HG03060 (cell line): ENCODE measurements around the gene PIH1D2.
A peak's percentile ranks its signal among the peaks of the same experiment; 100 is the strongest.
"Not testable (repeated sequence)": the region's sequence is repeated elsewhere in the genome, so short reads cannot be mapped to it uniquely, and the experiment has no call there.

Experiments used
- ATAC-seq: cut with Tn5 transposase; IDR thresholded peaks from one replicate; pipeline ENCODE4 v1.9.1; 2021; ENCODE audit warnings: low read depth, moderate number of reproducible peaks; ENCODE audit not compliant: unreplicated experiment

PIH1D2 gene

DNA sequence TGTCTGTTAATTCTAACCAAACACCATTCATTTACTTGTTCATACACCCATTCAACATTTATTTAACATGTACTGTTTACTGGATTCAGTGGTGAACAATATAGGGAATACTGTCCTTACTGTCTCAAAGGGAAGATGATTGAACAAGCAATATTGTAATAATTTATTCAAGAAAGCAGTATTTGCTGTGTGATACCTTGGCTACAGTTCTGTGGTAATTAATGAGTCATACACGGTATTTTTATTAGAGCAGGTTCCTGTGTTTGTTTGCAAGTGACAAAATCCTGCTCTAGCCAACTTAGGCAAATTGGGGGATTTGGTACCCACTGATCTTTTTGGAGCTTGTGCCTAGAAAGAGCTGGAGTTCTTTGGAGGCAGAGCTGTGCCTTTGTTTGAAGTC is 15.7 kb downstream of the PIH1D2 start:
- no peak for ATAC-seq

DNA sequence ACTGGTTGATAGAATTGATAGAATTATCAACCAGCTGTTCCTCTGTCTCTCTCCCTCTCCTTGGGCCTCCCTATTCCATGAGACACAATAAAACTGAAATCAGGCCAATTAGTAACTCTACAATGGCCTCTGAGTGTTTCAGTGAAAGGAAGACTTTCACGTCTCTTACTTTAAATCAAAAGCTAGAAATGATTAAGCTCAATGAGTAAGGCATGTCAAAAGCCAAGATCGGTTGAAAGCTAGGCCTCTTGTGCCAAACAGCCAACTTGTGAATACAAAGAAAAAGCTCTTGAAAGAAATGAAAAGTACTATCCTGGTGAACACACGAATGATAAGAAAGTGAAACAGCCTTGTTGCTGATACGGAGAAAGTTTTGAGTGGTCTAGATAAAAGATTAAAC is 16.6 kb downstream of the PIH1D2 start:
- ATAC-seq = no peak

DNA sequence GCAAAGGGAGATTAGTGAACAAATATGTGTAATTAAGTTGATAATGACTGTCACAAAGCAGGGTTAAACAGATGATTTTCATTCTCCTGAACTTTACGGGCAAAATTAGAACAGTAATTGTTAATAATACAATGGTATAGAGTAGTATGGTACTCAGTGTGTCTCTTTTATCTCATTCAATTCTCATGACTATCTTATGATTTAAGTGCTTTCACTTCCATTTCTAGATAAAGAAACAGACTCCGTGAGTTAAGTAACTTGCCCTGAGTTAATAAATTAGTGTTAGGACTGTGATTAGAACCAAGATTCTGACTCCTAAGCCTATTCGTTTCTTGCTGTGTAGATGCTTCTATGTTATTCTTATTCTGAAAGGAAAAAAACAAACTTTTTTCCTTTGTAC is 22.0 kb downstream of the PIH1D2 start:
- no peak for ATAC-seq

- peak; percentile 83 for ATAC-seq
These were observed 23.1 kb downstream of the PIH1D2 start for GRCh38 chr11:112050721-112051120.

DNA sequence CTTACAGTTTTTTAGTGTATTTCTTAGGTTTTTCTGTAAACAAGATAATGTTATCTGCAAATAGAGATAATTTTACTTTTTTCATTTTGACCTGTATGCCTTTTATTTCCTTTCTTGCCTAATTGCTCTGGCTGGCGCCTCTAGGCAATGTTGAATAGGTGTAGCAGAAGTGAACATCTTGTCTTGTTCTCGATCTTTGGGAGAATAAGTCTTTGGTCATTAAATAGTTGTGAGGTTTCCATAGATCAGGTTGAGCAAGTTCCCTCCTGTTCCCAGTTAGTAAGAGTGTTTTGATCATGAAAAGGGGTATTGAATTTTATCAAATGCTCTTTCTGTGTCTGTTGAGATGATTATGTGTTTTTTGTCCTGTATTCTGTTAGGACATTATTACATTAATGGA is 24.0 kb downstream of the PIH1D2 start:
- no peak for ATAC-seq

GRCh38 chr11:112048256-112048655 is 25.6 kb downstream of the PIH1D2 start:
- not testable (repeated sequence) for ATAC-seq

- ATAC-seq = not testable (repeated sequence)
These were observed 27.2 kb downstream of the PIH1D2 start for GRCh38 chr11:112046647-112047046.

GRCh38 chr11:112044961-112045360 is 28.9 kb downstream of the PIH1D2 start:
- ATAC-seq = no peak

- ATAC-seq = no peak
These were observed 30.9 kb downstream of the PIH1D2 start for GRCh38 chr11:112042961-112043304.

DNA sequence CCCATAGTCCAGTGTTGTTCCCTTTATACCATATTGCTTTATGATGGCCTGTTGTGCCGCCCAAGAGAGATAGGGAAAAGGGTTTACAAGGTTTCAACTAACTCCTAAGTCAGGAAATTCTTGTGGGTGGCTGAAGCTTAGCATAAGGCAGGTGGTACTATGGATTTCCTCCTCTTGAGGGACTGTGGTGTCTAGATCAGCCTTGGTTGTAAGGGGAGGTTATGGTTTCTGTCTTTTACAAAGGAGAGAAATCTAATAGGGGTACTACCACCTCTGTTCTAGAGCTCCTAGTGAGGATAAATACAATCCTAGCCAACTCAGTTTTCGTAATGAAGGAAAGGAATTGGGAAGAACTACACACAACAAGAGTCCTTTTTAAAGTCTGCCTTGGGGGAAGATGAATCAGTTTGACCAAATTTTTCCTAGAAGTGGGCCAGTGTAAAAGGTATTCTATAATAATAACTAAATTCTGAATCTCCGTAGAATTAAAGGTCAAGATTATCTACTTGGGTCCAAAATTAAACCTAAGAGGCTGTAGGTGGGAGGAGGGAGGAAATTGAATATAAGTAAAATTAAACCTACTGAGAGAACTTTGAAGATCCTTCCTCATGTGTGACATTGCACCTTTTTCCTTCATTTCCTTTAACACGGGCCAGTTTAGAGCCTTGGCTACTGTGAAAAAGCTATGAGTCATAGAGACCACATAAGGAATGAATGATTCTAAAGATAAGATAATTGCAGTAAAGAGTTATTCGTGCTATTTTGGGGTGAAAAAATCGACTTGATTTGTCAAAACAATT is 31.5 kb downstream of the PIH1D2 start:
- ATAC-seq = no peak

DNA sequence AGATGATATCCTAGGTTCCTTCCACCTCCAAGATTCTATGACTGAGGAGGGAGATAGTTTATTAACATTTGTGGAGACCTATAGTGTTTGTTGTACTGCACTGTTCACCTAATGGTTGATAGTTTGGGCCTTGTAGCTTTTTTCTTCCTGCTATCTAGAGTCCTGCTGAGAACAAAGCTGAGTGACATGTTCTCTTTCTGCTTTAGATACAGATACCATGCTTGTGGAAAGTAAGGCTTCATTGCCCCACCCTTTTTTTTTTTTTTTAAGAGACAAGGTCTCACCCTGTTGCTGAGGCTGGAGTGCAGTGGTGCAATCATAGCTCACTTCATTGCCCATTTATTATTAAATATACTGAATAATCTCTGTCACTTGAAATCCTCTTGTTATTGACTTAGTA is 36.3 kb downstream of the PIH1D2 start:
- ATAC-seq = no peak

DNA sequence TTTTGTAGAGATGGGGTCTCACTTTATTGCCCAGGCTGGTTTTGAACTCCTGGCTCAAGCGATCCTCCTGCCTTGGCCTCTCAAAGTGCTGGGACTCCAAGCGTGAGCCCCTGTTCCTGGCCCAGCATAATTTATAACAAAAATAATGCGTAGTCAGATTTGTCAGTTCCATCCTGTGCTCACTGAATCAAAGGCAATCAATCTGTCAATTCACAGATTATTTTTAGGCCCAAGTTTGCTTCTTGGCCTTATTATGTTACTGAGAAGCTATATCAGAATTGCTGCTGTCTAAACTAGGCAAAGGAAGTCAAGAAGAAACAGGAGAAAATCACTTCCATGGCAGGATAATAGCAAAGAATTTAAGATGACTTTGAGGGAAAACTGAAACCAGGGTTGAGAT is 39.9 kb downstream of the PIH1D2 start:
- ATAC-seq = no peak

GRCh38 chr11:112029460-112029859 is 44.4 kb downstream of the PIH1D2 start:
- ATAC-seq = no peak

DNA sequence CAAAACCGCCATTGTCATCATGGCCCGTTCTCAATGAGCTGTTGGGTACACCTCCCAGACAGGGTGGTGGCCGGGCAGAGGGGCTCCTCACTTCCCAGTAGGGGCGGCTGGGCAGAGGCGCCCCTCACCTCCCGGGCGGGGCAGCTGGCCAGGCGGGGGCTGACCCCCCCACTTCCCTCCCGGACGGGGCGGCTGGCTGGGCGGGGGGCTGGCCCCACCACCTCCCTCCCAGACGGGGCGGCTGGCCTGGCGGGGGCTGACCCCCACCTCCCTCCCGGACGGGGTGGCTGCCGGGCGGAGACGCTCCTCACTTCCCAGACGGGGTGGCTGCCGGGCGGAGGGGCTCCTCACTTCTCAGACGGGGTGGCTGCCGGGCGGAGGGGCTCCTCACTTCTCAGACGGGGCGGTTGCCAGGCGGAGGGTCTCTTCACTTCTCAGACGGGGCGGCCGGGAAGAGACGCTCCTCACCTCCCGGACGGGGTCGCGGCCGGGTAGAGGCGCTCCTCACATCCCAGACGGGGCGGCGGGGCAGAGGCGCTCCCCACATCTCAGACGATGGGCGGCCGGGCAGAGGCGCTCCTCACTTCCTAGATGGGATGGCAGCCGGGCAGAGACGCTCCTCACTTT is 46.9 kb downstream of the PIH1D2 start:
- ATAC-seq = not testable (repeated sequence)

DNA sequence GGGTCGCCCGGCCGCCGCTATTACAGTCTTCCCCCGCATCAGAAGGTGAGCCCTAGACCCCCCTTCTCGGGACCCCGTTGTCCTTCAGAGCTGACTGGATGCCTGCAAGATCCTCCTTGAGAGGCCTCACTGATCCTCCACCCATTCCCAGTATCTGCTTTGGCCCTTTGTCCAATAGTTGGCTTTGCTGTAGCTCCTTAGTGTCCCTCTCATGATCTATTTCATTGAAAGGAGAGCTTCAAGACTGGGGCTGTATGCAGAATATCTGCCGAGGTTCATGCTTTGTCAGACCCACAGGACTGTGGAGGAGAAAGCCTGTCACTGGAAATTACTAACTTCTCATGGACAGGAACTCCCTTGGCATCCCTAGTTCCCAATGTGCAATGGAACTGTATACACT is 48.1 kb downstream of the PIH1D2 start:
- no peak for ATAC-seq

DNA sequence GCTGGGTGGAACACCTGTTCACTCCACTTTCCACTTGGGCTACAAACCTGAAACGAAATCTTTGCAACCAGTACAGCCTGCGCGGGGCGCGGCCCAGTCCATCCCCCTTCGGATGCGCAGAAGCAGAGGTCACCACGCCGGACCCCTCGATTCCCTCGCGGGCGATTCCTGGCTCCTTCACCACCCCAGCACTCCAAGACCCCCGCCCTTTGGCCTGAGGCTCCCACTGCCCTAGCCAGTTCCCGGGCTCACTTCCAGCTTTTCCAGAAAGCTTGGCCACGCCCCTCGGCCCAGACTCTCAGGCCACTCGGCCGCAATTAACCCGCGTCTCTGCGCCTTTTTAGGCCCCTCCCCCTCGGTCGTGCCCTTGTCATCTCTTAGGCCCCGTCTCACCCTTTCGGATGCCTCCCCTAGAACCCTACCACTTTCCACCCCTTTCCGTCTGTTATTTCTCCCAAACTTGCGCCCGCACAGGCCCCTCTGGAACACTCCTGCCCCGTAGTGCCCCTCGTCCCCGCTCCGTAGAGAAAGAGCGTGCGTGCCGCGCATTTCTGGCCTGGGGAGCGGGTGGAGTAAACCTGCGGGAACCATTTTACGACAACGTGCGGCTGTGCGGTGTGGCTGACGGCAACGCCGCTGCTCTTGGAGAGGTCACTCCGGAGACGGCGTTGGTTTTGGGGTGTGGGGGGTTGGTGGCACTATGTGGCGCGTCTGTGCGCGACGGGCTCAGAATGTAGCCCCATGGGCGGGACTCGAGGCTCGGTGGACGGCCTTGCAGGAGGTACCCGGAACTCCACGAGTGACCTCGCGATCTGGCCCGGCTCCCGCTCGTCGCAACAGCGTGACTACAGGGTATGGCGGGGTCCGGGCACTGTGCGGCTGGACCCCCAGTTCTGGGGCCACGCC is 48.8 kb downstream of the PIH1D2 start, which contains the start of gene DLAT:
Gene DLAT (plus strand): TSS at position 636 of the 906 bp plus-strand sequence. CDS start 65 bp downstream, at position 701.
- ATAC-seq = peak; percentile 47

- peak; percentile 30 for ATAC-seq
These were observed 49.5 kb downstream of the PIH1D2 start for GRCh38 chr11:112024178-112024772.

DNA sequence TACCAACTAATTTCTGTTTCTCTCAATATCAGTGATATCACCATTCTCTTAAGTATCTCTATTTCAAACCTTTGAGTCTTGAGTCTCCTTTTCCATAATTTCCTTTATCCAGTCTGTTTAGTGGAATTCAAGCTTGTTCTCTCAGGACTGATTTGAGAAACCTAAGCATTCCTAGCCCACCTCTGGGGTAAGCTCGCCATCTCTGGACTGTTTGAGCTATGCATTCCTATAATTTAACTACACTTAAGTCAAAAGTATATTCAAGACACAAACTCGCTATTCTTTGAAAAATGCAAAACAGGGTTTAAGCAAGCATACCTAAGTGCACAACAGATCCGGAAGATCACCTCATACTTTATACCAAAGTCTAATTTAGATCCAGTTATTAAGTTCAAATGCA is 50.7 kb downstream of the PIH1D2 start:
- no peak for ATAC-seq

- ATAC-seq = no peak
These were observed 54.8 kb downstream of the PIH1D2 start for GRCh38 chr11:112019066-112019465.
